PFSK-1 (cell line): ENCODE data around the gene GRIN2D.

Experiments
- POLR2AphosphoS5 ChIP-seq: IDR thresholded peaks from 2 replicates; pipeline ENCODE4 v1.6.1; 2012; ENCODE audit warnings: low read depth, mild to moderate bottlenecking, control low read depth, low read length, moderate library complexity
- SIN3A ChIP-seq: IDR thresholded peaks from 2 replicates; pipeline ENCODE4 v1.6.1; 2012; ENCODE audit warnings: mild to moderate bottlenecking, low read length, moderate library complexity, borderline replicate concordance; ENCODE audit not compliant: insufficient read depth

DNA sequence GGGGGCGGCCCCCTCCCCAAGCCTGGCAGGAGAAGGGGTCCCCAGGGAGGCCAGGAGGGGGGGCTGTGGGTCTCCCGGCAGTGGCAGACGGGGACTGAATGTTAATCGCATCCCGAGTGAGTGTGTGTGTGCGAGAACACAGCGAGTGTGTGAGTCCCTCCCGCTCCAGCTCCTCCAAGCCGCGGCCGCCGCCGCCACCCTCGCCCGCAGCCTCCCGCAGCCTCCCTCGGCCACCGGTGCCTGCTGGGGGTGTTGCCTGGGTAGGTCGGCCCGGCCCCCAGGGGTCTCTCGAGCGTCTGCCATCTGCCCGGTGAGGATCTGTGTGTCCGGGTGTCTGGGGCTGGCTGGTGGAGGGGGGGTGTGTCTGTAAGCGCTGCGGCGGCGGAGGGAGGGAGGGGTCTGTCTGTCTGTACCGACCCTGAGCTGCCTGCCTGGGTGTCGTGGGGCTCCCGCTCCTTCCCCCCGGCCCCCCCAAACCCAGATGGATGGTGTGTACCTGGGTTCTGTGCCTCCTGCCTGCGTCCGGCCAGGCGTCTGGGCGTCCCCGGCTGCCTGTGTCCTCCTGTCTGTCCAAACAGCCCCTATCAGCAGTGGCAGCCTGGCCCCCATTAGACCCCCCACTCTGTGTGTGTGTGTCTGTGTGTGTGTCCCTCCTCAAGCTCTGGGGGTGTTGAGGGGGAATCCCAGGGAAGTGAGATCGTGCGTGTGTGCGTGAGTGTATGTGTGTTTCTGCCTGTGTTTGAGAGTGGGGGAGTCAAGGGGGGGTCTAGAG, at the start of gene GRIN2D:
- TF ChIP-seq SIN3A (no peak), POLR2AphosphoS5 (no peak)
